HG03103 (cell line): ENCODE results near the gene HHIPL1.

ENCODE experiments used
- ATAC-seq: cut with Tn5 transposase; IDR thresholded peaks from one replicate; pipeline ENCODE4 v1.9.1; 2021; ENCODE audit warnings: low read depth; ENCODE audit not compliant: unreplicated experiment

HHIPL1 gene

DNA sequence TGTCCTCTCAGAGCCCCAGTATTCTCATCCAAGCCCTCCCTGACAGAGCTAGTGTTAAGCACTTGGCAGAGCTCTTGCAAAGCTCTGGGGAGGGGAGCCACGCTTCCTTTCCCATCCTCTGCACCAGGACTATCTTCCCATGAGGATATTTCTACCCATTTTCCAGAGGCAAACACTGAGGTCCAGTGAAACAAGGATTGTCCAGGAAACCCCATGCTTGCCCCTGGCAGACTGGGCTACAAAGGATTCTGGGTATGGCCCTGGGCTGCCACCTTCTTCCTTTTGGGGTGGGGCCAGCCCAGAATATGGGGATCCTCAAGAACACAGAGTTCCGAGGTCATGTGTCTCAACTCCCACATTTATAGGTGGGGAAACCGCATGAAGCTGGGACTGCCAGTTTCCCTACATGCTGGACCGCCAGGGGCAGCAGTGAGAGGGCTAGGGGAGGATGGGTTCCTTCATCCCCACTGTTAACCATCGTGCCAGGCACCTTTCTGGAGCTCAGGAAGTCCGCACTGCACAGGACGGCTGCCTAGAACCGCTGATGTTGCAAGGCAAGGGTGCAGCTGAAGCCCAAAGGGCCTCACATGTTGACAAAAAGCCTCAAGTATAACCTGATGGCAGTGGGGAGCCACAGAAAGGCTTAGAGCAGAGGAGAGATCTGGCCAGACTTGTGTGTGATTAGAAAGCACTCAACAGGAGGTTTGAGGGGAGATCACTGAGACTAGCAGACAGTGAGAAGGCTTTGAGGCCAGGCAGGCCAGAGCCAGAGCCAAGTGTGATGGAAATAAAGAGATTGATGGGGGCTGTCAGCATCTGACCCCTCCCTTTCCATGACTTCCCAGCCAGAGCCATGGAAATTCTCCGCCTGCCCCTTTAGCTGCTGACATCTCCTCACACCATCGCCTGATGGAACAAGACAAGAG is 35.4 kb upstream of the HHIPL1 start:
- ATAC-seq: no peak

DNA sequence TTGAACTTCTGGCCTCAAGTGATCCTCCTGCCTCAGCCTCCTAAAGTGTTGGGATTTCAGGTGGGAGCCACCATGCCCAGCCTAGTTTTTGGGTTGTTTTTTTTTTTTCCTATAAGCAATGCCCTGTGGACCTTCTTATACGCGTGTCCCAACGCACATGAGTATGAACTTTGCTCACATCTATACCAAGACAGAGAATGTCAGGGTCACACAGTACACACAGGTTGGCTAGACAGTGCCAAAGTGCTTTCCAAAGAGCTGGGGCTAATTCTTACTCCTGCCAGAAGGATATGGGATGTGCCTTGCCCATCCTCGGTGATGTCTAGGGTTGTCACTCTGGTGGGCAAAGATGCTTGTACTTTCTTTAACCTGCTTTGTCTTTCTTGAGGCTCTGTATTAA is 33.3 kb upstream of the HHIPL1 start:
- no peak for ATAC-seq

DNA sequence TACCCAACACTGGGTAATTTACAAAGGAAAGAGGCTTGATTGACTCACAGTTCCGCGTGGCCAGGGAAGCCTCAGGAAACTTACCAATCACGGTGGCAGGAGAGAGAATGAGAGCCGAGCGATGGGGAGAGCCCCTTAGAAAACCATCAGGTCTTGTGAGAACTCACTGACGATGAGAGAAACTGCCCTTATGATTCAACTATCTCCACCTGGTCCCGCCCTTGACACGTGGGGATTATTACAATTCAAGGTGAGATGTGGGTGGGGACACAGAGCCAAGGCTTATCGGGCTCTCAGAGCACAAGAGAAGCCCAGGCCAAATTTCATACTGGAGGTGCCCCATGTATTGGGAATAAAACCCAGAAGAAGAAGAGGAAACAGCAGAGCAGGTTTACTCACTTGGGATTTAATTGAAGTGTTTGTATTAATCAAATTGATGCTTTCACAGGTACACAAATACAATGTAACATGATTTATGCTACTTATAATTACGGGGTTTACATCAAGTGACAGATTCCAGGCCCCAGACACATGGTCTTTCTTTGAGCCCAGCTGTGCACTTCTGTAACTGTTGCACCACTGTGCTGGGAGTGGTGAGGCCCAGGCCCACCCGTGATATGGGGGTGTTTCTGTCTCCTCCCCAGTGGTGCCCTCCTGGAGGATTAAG is 32.7 kb upstream of the HHIPL1 start:
- ATAC-seq: no peak

DNA sequence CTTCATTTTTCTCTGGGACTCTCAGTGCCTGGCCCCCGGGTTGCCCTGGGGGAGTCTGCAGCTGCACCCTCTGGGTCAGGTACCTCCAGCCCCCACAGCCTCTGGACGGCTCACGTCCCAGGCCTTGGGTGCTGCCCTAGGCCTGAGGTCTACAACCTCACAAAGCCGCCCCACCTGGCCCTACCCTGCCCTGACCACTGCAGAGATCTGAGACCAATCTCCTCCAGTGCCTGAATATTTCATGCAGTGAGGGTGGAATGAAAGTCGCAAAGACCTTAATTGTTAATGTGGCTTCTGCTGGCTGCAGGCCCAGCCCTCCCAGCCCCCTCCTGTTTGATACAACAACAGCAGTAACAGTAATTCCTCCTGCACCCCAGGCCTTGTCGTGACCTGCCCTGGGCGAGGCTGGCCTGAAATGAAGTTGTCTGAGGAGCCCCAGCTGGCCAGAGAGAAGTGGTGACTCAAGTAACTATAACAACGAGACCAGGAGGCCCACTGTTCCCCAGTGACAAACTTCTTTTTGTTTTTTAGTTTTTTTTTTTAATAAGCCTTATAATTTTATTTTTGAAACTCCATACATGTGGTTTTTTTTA is 32.1 kb upstream of the HHIPL1 start:
- no peak for ATAC-seq

DNA sequence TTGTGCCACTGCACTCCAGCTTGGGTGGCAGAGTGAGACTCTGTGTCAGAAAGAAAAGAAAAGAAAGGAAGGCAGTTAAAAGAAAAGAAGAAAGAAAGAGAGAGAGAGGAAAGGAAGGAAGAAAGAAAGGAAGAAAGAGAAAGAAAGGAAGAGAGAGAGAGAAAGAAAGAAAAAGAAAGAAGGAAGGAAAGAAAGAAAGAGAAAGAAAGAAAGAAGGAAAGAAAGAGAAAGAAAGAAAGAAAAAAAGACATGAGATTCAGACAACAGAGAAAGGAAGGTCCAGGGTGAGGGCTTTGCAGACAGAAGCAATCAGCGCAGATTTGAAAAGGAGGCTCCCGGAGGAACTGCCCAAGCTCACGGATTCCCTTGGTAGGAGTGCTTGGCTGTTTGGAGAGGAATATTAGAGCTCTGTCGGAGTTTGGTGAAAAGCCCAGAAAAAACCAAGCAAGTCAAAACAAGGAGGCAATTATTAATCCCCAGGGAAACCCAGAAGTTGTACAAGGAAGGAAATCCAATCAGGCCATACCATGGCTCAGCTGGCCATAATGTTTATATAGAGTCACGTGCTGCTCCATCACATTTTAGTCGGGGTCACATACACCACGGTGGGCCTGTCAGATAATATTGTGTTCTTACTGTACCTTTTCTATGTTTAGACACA is 29.3 kb upstream of the HHIPL1 start:
- ATAC-seq: no peak

DNA sequence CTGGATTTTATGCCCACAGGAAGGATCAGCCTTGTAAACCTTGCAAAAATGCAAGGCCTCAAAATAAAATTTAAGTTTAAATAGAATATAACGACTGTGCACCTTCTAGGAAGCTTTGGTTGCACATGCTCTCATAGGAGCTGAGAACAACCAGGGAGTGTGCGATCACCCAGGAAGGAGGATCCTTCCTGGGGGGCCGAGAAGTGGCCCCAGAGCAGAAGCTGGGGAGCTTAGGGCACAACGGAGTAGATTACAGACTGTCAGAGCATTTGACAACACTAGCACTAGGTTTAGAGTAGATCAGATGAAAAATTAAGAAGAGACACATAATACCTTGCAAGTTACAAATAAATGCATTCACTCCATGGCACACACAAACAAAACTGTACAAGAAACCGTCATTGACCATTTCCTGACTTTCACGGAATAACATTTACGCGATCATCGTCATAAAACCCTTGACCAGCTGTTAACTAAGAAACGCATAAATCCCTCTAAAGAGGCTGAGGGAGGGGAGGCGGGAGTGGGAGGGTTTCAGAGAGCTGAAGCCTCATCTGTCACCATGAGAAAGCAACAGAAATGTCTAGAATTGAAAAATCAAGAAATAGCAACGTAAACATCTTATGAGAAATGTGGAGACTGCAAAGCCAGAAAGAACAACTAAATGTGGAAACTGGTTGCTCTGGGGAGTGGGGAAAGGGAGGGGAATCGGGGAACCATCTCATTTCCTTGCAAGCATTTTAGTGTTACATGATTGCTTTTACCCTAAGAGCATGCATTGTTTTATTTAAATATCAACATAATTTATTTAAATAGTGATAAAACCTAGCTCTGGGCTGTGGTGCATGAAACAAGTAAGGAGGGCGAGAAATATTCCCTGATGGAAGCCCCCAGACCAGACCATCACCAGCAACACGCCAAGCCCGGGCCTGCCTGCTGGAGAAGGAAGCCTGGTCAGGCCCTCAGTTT is 27.8 kb upstream of the HHIPL1 start:
- no peak for ATAC-seq

DNA sequence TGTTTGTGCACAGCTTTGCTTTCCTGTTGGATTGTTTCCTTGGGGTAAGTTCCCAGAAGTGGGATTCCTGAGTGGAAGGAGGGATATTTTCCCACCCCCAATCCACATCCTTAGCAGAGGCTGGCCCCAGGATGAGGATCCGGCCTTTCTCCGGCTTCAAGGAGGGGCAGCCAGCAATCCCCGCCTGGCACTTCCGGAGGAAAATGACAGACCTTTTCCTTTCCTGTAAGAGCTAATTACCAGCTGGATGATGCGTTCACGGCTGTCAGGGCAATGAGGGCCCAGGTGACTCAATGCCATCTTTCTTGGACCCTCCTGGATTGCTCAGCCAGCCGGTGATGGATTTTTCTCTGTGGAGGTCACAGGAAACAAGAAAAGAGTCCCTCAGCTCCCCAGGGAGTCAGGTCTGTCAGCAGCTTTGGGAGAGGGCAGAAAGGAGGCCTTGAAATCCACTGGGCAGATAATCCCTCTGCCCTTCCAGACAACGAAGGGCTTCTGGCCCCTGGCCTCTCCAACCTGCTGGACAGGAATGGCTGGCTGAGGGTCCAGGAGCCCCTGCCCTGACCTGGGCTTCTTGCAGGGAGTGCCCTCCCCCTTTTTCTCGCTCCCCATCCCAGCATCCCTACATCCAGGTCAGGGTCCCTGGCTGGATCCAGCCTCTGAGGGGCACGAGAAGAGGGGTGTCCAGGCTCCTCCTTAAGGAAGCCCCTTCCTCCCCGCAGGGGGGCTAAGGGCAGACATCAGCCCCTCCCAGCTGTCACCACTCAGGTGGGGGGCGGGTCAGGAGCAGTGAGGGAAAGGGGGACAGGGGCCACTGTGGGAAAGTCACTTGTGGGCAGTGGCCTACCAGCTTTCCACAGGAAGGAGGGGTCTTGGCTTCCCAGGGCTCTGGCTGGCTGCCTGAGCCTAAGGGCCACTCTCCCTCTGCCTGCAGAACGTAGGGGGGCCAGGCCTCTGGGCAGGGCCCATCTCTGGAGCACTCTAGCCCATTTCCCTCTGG is 24.8 kb upstream of the HHIPL1 start:
- no peak for ATAC-seq

DNA sequence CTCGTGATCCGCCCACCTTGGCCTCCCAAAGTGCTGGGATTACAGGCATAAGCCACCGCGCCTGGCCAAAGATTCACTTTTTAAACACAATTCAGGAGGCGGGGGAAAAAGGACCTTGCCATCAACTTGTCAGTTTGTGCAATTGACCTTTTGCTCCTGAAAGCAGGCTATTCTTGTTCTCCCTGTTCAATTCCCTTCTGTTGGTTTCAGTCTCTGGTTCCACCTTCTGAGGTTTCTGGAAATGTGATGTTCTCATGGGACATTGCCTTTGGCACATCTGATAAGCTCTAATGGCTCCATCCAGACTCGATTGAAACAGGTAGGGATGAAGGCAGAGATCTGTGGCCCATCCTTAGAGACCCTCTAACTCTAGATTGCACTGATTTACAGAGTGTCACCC is 23.0 kb upstream of the HHIPL1 start:
- no peak for ATAC-seq

DNA sequence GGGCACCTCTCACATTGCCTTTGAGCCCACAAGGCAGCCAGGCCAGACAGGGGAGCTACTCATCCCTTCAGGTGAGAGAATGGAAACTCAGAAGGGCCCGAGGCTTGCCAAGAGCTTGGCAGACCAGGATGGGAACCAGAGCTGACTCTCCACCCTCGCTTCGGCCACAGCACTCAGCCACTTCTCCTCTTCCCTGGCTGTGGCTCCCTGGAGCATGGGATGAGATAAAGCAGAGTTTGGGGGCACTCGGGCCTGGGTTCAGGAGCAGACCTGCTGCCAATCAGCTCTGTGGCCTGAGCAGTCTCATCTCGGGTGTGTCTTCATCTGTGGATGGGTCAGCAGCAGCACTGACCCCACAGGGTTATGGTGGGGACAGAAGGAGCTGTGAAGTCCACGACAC is 20.9 kb upstream of the HHIPL1 start:
- no peak for ATAC-seq

DNA sequence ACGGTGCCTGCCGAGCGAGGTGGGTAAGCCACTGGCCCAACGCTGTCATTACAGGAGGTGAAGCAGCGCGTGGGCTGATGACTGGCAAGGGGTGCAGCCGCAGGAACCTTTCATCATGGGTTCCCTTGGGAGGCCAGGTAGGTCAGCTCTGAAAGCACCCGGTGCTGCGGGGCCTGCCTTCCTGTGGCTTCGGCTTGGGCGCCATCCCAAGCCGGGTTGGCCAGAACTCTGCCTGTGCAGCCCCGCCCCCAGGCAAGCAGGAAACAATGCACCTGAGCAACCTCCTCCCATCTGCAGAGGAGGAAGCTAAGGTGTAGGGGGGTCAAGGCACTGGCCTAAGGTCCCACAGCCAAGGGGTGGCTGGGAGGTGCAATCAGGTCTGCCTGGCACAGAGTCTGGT is 20.0 kb upstream of the HHIPL1 start:
- ATAC-seq: no peak

DNA sequence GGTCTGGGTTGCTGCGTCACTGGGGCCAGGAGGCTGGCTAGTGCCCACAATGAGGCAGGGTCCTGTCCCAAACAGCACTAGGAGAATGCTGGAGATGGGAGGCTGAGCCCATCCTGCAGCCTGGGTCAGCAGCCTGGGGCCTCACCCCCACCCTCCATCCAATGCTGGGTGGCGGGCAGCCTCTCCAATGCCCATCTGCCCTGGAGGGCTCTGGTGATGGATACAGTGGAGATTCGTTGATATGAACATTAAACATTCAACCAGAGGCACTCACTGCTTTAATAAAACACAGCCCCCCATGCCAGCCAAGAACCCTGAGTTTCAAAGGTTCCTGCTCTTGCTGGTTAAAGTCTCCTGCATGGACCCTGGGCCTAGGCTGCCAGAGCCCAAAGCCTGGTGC is 19.5 kb upstream of the HHIPL1 start:
- ATAC-seq: no peak

DNA sequence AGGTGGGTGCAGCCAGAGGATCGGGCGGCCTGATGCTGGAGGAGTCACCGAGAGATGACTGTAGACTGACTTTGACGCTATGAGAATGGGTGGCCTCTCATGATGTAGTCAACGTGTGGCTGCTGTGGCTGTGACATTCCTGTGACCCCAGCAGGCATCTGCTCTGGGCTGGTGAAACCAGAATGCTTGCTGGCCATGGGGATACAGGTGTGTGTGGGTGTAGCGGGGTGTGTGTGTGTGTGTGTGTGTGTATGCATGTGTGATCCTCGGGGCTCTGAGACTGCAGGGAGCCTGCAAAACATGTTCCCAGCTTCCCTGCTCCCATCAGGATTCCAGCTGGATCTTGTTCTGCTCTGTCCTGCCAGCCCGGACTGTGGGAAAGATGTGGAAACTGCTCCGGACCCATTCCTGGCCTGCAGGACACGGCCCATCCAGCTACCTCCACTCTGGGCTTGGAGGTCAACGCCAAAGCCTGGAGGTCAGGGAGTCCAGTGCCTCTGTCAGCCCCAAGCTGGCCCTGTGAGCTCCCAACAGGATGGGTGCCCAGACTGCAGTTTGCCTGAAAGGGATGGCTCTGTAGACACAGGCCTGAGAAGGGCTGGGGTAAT is 18.8 kb upstream of the HHIPL1 start:
- ATAC-seq: no peak

DNA sequence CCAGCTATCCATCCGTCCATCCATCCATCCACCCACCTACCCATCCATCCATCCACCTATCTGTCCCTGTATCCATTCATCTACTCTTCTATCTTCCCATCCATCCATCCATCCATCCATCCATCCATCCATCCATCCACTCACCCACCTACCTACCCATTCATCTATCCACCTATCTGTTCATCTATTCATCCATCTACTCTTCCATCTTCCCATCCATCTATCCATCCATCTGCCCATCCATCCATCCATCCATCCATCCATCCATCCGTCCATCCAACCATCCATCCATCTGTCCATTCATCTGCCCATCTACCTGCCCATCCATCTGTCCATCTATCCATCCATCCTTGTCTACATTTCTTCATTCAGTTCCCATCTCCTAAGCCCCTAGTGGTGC is 17.8 kb upstream of the HHIPL1 start:
- no peak for ATAC-seq

DNA sequence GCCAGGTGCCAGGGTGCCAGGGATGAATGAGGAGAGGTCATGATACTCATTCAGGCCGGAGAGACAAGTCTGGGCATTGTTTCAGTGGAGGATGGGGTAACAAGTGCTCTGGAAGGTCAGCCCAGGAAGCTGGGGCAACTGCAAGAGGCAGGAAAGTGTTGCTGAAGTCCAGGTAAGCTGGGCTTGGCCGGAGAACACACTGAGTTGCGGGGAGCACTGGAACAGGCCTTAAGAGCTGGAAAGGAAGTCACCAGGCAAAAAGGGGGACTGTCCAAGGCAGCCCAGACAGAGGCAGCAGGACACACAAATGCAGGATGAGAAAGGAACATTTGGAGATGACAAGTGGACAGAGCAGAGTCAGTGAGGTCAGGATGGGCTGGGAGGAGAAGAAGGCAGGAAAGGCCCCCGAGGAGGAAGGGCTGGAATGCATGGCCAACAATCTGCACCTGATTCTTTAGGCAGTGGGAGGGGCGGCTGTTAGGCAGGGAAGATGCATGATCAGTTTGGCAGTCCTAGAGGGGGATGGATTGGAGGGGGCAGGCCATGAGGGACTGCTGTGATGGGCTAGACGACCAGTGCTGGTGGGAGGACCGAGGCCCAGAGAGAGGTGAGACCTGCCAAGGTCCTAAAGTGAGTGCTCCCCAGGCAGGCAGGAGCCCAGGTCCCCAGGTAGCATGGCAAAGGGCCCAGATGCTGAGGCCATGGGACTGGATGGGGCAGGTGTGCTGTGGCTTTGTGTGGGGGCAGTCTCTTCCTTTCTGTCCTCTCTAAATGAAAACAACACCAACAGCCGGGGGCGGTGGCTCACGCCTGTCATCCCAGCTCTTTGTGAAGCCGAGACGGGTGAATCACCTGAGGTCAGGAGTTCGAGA is 17.2 kb upstream of the HHIPL1 start:
- ATAC-seq: no peak

DNA sequence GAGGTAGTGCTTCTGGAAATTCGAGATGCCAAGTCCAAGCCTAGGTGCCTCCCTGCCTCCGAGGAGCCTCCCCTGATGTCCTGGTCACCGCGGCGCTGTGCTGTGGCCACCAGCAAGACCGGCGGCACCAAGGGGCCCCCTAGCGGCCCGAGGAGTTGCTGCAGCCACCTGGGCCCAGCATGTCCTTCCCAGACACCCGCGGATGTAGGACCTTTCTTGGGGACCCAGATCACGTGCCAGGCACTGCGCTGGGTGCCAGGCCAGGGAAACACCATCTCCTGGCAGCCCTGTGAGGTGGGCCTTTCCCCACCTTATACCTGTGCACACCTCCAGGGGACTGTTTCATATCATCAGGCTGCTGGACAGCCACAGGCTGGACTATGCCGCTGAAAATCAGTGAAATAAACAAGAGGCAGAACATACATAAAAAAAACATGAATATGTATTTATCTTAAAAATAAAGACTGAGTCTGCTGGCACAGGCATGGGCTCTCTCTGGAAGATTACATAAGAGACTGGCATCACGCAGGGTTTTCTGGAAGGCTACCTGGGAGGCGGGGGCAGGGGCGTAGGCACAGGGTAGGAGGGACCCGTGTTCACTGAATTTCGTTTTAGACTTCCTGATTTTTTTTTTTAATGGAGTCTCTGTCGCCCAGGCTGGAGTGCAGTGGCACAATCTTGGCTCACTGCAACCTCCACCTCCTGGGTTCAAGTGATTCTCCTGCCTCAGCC is 15.9 kb upstream of the HHIPL1 start:
- ATAC-seq: no peak

DNA sequence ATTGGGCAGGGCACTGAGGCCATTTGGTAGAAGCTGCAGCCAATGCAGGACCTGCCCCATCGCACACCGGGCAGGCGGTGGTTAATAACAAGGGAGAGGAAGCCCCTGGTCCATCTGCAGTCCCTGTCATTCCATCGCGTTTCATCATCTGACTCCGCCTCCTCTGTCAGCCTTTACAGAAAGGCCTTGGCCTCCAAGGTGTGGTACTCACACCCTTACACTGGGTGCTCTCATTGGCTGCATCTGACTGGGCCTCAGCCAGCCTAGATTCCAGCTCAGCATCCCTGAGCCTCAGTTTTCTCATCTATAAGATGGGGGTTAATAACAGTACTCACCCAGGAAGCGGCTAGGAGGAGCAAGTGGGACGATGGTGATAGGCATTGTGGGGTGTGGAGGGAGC is 14.7 kb upstream of the HHIPL1 start:
- no peak for ATAC-seq
